Measurements from ENCODE around the gene GGT7.
A peak's percentile ranks its signal among the peaks of the same experiment; 100 is the strongest.
"Not testable (repeated sequence)": the region's sequence is repeated elsewhere in the genome, so short reads cannot be mapped to it uniquely, and the experiment has no call there.

The GGT7 gene

GRCh38 chr20:34848597-34848996 lies 24.1 kb downstream of the GGT7 start:
- DNase-seq (ENCODE audit: low read depth) = no peak

GRCh38 chr20:34843421-34843820 lies 29.2 kb downstream of the GGT7 start:
- DNase-seq (ENCODE audit: low read depth) = no peak

- no peak for DNase-seq (ENCODE audit: low read depth)
These were observed 30.5 kb downstream of the GGT7 start for GRCh38 chr20:34842143-34842542.

- peak; percentile 39 for DNase-seq (ENCODE audit: low read depth)
These were observed 38.2 kb downstream of the GGT7 start for GRCh38 chr20:34834459-34834893.

- DNase-seq (ENCODE audit: low read depth) = no peak
These were observed 40.7 kb downstream of the GGT7 start for GRCh38 chr20:34831936-34832335.

- DNase-seq (ENCODE audit: low read depth) = no peak
These were observed 43.5 kb downstream of the GGT7 start for GRCh38 chr20:34829191-34829590.

GRCh38 chr20:34825530-34826362 lies 46.9 kb downstream of the GGT7 start, which contains the start of gene NCOA6:
NCOA6 (minus strand) TSS chr20:34825651; CDS start chr20:34782355, 43,296 bp downstream.
- DNase-seq (ENCODE audit: low read depth) = peak; percentile 80

- DNase-seq (ENCODE audit: low read depth) = peak; percentile 40
These were observed 47.7 kb downstream of the GGT7 start for GRCh38 chr20:34824806-34825529.

GRCh38 chr20:34824452-34824805 lies 48.2 kb downstream of the GGT7 start:
- DNase-seq (ENCODE audit: low read depth) = peak; percentile 33

GRCh38 chr20:34824026-34824425 lies 48.6 kb downstream of the GGT7 start:
- DNase-seq (ENCODE audit: low read depth) = no peak

- DNase-seq (ENCODE audit: low read depth) = no peak
These were observed 51.7 kb downstream of the GGT7 start for GRCh38 chr20:34820805-34821578.

- DNase-seq (ENCODE audit: low read depth) = no peak
These were observed 54.9 kb downstream of the GGT7 start for GRCh38 chr20:34817801-34818200.

- no peak for DNase-seq (ENCODE audit: low read depth)
These were observed 55.6 kb downstream of the GGT7 start for GRCh38 chr20:34817072-34817471.

- no peak for DNase-seq (ENCODE audit: low read depth)
These were observed 57.0 kb downstream of the GGT7 start for GRCh38 chr20:34815636-34816035.

GRCh38 chr20:34808583-34808982 lies 64.1 kb downstream of the GGT7 start:
- no peak for DNase-seq (ENCODE audit: low read depth)

GRCh38 chr20:34807944-34808465 lies 64.7 kb downstream of the GGT7 start:
- DNase-seq (ENCODE audit: low read depth) = not testable (repeated sequence)

- no peak for DNase-seq (ENCODE audit: low read depth)
These were observed 66.4 kb downstream of the GGT7 start for GRCh38 chr20:34806255-34806654.

- no peak for DNase-seq (ENCODE audit: low read depth)
These were observed 73.8 kb downstream of the GGT7 start for GRCh38 chr20:34798871-34799270.

- DNase-seq (ENCODE audit: low read depth) = no peak
These were observed 74.3 kb downstream of the GGT7 start for GRCh38 chr20:34798328-34798727.

- DNase-seq (ENCODE audit: low read depth) = no peak
These were observed 75.4 kb downstream of the GGT7 start for GRCh38 chr20:34797012-34797995.
